Right lobe of liver (tissue), 6 donors: ENCODE data around the gene PLIN5. TPM values are rescaled to one million over a fixed set of nuclear protein-coding genes. Genes with fewer than 3 reads are reported as not detected.

Experiments used
- ATAC-seq, 4 donors: fragments of 200-7000 bp; cut with Tn5 transposase; one replicate each; pipeline ENCODE4 v1.9.1; 2020; ENCODE audit warnings: mild to moderate bottlenecking in 4 of 4, moderate library complexity in 4 of 4
- DNase-seq, 3 donors: peaks; one replicate each; pipeline ENCODE4 v3.0.0-alpha.2; 2020
- H3K27ac ChIP-seq, 3 donors: fragments of 200-600 bp; one replicate each; pipeline ENCODE4 v1.8.0; 2022
- H3K27me3 ChIP-seq, 2 donors: fragments of 200-600 bp; one replicate each; pipeline ENCODE4 v1.8.0; 2022
- H3K36me3 ChIP-seq, 4 donors: fragments of 200-600 bp; sonication (generic) in 1 of 4; one replicate each; pipeline versions ENCODE4 v1.5.1 to v1.8.0; 2017 to 2022; ENCODE audit warnings: control low read depth in 1 of 4
- H3K4me1 ChIP-seq, 4 donors: fragments of 200-600 bp; sonication (generic) in 1 of 4; one replicate each; pipeline versions ENCODE4 v1.5.1 to v1.8.0; 2017 to 2022; ENCODE audit warnings: control low read depth in 1 of 4
- H3K4me3 ChIP-seq, 3 donors: fragments of 200-600 bp; one replicate each; pipeline ENCODE4 v1.8.0; 2022
- H3K9me3 ChIP-seq, 4 donors: fragments of 200-600 bp; sonication (generic) in 1 of 4; one replicate each; pipeline versions ENCODE4 v1.5.1 to v1.8.0; 2017 to 2022; ENCODE audit warnings: control low read depth in 1 of 4
- POLR2A ChIP-seq: fragments of 450-650 bp; IDR thresholded peaks from one replicate; pipeline ENCODE4 v1.6.1; 2017; ENCODE audit warnings: antibody characterized with exemption, mild to moderate bottlenecking
- WGBS: methylation state at CpG from one replicate; pipeline ENCODE4 v1.1.6; 2018; ENCODE audit warnings: low coverage, low lambda C conversion rate; ENCODE audit not compliant: insufficient coverage; ENCODE audit errors: missing lambda C conversion rate; 5-methylcytosine and 5-hydroxymethylcytosine counted together
- intact Hi-C, 2 donors: fragments of 100-400 bp; cut with DNase I; formaldehyde crosslinking; loops; one replicate each; pipeline versions ENCODE4 v1.11.2 to v1.14.1; 2022
- total RNA-seq, 6 experiments: library from RNA; depleted of rRNA in 2 of 6; stranded (reverse); fragments of >200 nt in 2 of 6; fragmentation: NEBNext Ultra II Directional in 3 of 6; extraction: Animal tissue kit (Norgen Biotek cat#: 25700) in 3 of 6; gene quantifications; one replicate each; pipeline versions ENCODE4 v1.1.0 to v1.2.4, GENCODE V29; 2016 to 2023
- TF ChIP-seq, protein P1 (sequence below), 4 donors: fragments of 200-600 bp in 3 of 4; fragments of 450-650 bp in 1 of 4; IDR thresholded peaks; one replicate each; pipeline versions ENCODE4 v1.5.1 to v1.8.0; 2016 to 2022; ENCODE audit warnings: antibody characterized with exemption in 4 of 4, mild to moderate bottlenecking in 2 of 4
- donor health status: DM: no; HTN: yes; CAD: no.
- donor health status: DM: no; HTN: no; CAD: no.
- donor health status: DM: no; HTN: no; CAD: no.
- donor health status: DM: no; HTN: yes; CAD: no.
- donor health status: DM: no; HTN: yes; CAD: no.

The PLIN5 gene
- total RNA-seq, 6 experiments from 2014 or later, result 35.0 to 149 (median 117) TPM

DNA sequence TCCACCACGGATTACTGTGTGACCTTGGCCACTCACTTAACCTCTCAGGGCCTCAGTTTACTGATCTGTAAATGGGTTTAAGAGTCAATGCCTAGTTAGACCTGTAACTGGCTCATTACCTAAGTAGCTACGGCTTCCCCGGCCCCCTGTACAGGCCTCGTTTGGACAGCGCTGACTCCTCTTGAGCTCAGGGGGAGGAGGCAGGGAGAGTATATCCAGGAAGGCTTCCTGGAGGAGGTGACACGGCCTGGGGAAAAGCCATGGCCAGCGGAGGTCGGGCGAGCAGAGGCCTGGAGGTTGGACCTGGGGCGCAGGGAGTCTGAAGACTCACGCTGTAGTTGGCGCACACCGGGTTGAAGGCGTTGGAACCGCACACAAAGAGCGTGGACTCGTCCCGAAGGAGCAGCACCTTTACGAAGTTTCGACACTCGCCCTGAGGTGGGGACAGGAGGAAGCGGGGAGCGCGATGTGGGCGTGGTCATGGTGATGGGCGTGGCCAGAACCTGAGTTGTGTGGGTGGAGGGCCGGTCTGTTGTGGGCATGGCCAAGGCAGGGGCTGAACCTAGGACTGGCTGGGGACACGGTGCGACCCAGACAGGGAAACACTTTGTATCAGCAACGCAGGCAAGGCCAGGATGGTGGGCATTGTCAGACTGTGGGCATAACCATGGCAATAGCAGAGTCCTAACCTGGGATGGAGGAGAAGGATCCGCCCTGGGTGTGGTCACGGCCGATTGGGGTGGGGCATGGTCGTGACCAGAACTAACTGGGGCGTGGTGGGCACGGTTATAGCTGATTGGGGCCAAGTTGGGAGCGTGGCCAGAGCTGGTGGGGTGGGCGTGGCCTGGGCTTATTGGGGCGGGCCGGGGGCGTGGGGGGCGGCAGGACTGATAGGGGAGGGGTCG is 20.9 kb upstream of the PLIN5 start:
- Histone ChIP-seq H3K27ac (no peak overlapping the region), H3K36me3 (no peaks in the 10 kb centered on the region), H3K9me3 (no peaks in the 10 kb centered on the region), H3K4me3 (no peak overlapping the region), H3K27me3 (no peaks in the 10 kb centered on the region), H3K4me1 (no peaks in the 10 kb centered on the region)
- 65% methylated on average over 24 of the region's 43 CpGs for WGBS
- no peak for ATAC-seq
- TF ChIP-seq, protein P1, sequence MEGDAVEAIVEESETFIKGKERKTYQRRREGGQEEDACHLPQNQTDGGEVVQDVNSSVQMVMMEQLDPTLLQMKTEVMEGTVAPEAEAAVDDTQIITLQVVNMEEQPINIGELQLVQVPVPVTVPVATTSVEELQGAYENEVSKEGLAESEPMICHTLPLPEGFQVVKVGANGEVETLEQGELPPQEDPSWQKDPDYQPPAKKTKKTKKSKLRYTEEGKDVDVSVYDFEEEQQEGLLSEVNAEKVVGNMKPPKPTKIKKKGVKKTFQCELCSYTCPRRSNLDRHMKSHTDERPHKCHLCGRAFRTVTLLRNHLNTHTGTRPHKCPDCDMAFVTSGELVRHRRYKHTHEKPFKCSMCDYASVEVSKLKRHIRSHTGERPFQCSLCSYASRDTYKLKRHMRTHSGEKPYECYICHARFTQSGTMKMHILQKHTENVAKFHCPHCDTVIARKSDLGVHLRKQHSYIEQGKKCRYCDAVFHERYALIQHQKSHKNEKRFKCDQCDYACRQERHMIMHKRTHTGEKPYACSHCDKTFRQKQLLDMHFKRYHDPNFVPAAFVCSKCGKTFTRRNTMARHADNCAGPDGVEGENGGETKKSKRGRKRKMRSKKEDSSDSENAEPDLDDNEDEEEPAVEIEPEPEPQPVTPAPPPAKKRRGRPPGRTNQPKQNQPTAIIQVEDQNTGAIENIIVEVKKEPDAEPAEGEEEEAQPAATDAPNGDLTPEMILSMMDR (IDR thresholded peaks at IDR 0.05), result no peak
- no peak for TF ChIP-seq POLR2A
- intact Hi-C loops, result no loop called here
- DNase-seq, result no peak

DNA sequence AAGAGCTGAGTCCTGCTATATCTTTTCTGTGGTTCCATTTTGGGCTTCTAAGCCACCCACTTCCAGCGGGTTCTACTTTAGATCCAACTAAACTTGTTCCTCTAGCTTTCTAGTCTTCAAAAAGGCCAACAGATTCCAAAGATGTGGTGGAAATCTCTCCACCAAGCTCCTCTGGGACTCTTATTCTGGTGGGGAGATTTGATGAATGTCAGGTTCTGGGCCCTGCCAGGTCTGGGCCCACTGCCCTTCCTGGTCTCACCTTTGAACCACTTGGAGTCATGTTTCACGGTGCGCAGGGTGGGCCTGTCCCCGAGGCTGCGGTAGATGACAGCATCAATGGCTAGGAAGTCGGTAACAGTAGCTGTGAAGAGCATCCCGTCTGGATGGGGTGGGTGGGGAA is 19.7 kb upstream of the PLIN5 start:
- intact Hi-C loops, result no loop called here
- TF ChIP-seq, protein P1 (IDR thresholded peaks at IDR 0.05), result no peak
- TF ChIP-seq POLR2A, result no peak
- DNase-seq (no peak), ATAC-seq (no peak)
- Histone ChIP-seq H3K9me3 (no peaks in the 10 kb centered on the region), H3K36me3 (no peaks in the 10 kb centered on the region), H3K27ac (no peak overlapping the region), H3K4me3 (no peak overlapping the region), H3K4me1 (no peaks in the 10 kb centered on the region), H3K27me3 (no peaks in the 10 kb centered on the region)
- WGBS, result 93% methylated on average over 4 of the region's 7 CpGs

DNA sequence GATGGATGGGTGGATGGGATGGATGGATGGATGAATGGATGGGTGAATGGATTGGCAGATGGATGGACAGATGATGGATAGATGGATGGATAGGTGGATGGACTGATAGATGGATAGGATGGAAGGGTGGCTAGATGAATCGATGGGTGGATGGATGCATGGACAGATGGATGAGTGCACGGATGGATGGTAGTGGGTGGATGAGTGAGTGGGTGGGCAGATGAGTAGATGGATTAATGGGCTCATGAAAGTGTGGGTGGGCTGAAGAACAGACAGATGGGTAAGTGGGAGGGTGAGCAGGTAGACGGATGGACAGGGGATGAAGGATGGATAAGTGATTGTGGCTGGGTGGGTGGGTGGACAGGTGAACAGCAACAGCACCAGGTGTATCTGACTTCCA is 18.8 kb upstream of the PLIN5 start:
- intact Hi-C loops, result no loop called here
- 65% methylated on average over 3 of the region's 3 CpGs for WGBS
- no peak overlapping the region for H3K27ac ChIP-seq
- H3K4me3 ChIP-seq, result no peak overlapping the region
- TF ChIP-seq, protein P1 (IDR thresholded peaks at IDR 0.05), result no peak
- TF ChIP-seq POLR2A, result no peak
- H3K4me1 ChIP-seq, result no peaks in the 10 kb centered on the region
- H3K9me3 ChIP-seq, result no peaks in the 10 kb centered on the region
- ATAC-seq (no peak), DNase-seq (no peak)
- H3K27me3 ChIP-seq, result no peaks in the 10 kb centered on the region
- H3K36me3 ChIP-seq, result no peaks in the 10 kb centered on the region

DNA sequence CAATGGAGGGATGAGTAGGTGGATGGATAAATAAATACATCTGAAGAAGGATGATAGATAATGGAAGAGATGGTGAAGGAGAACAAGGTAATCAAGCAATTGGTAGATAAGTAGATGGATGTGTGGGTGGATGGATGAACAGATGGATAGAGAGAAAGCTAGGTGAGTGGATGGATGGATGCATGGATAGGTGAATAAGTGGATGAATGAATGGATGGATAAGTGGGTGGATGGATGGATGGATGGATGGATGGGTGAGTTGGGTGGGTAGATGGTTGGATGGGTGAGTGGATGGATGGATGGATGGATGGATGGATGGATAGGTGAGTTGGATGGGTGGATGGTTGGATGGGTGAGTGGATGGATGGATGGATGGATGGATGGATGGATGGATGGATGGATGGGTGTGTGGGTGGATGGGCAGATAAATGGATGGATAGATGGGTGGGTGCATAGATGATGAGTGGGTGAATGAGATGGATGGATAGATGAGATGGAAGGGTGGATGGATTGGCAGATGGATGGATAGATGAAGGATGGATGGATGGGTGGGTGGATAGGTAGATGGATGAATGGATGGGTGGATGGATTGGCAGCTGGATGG is 18.2 kb upstream of the PLIN5 start:
- Histone ChIP-seq H3K27ac (no peak overlapping the region), H3K9me3 (no peaks in the 10 kb centered on the region), H3K4me3 (no peak overlapping the region), H3K36me3 (no peaks in the 10 kb centered on the region), H3K4me1 (no peaks in the 10 kb centered on the region), H3K27me3 (no peaks in the 10 kb centered on the region)
- TF ChIP-seq, protein P1 (IDR thresholded peaks at IDR 0.05), result no peak
- no peak for TF ChIP-seq POLR2A
- DNase-seq, result no peak
- intact Hi-C loops, result no loop called here
- ATAC-seq, result no peak
